Activated naive CD8-positive, alpha-beta T cell treated with anti-CD3 and anti-CD28 coated beads, Interleukin-2, amount 10 ng/mL, durations not matched to agents 7 days and 5 days (primary cell): ENCODE measurements around the gene DSTN. TPM values are rescaled to one million over a fixed set of nuclear protein-coding genes. Genes with fewer than 3 reads are reported as not detected.

ENCODE experiments used
- ATAC-seq: fragments of 150-1000 bp; cut with Tn5 transposase; one replicate; pipeline ENCODE4 v1.10.0; 2021; ENCODE audit warnings: low read depth, moderate library complexity
- POLR2A ChIA-PET: fragments of 350-600 bp; sonication (Branson Sonifier 250); formaldehyde crosslinking; loops from one replicate; lab custom pipeline; 2021; ENCODE audit warnings: antibody characterized with exemption; lab: Charles Lee
- DNase-seq: peaks from one replicate; pipeline ENCODE4 v3.0.0; 2021
- H3K27ac Mint-ChIP-seq: one replicate; pipeline ENCODE4 v1.8.0; 2022; ENCODE audit warnings: mild to moderate bottlenecking, mixed read lengths
- H3K27me3 Mint-ChIP-seq: one replicate; pipeline ENCODE4 v1.8.0; 2022; ENCODE audit warnings: mild to moderate bottlenecking, moderate library complexity, mixed read lengths
- H3K36me3 Mint-ChIP-seq: one replicate; pipeline ENCODE4 v1.8.0; 2021; ENCODE audit warnings: mild to moderate bottlenecking, mixed read lengths
- H3K4me1 Mint-ChIP-seq: one replicate; pipeline ENCODE4 v1.8.0; 2021; ENCODE audit warnings: mixed read lengths
- H3K4me3 Mint-ChIP-seq: one replicate; pipeline ENCODE4 v1.8.0; 2022; ENCODE audit warnings: mild to moderate bottlenecking, moderate library complexity, mixed read lengths
- H3K9me3 Mint-ChIP-seq: one replicate; pipeline ENCODE4 v1.8.0; 2021; ENCODE audit warnings: mixed read lengths
- total RNA-seq, 2 experiments: library from RNA; stranded (reverse); gene quantifications; one replicate each; pipeline ENCODE4 v1.2.3, GENCODE V29; 2021

The DSTN gene
- total RNA-seq, 2 experiments from 2014 or later: 41.7 to 47.5 TPM

GRCh38 chr20:17612992-17613327 lies 43.1 kb downstream of the DSTN start:
- H3K27ac Mint-ChIP-seq: peak overlapping the region; percentile 99
- H3K4me1 Mint-ChIP-seq: peaks cover 32% of the 10 kb centered on the region
- no peaks in the 10 kb centered on the region for H3K9me3 Mint-ChIP-seq
- ATAC-seq (no peak), DNase-seq (no peak)
- POLR2A ChIA-PET: interaction anchor here (0.6 to 1.3 kb wide), 2 partner anchors 43 to 107 kb away, joined by 4 to 5 read pairs; partner anchors contain the start of gene DSTN
- peaks cover 2% of the 10 kb centered on the region for H3K36me3 Mint-ChIP-seq
- no peaks in the 10 kb centered on the region for H3K27me3 Mint-ChIP-seq
- H3K4me3 Mint-ChIP-seq: no peak overlapping the region

GRCh38 chr20:17613328-17614175 lies 43.7 kb downstream of the DSTN start:
- POLR2A ChIA-PET: interaction anchor here (0.6 to 1.3 kb wide), 2 partner anchors 43 to 107 kb away, joined by 4 to 5 read pairs; partner anchors contain the start of gene DSTN
- Mint-ChIP-seq H3K36me3 (no peaks in the 10 kb centered on the region), H3K9me3 (no peaks in the 10 kb centered on the region), H3K4me1 (peaks cover 32% of the 10 kb centered on the region), H3K4me3 (no peak overlapping the region), H3K27ac (peak overlapping the region; percentile 69), H3K27me3 (no peaks in the 10 kb centered on the region)
- ATAC-seq: no peak
- peak; percentile 28 for DNase-seq

GRCh38 chr20:17614176-17614811 lies 44.4 kb downstream of the DSTN start:
- Mint-ChIP-seq H3K4me3 (no peak overlapping the region), H3K4me1 (peaks cover 29% of the 10 kb centered on the region), H3K36me3 (no peaks in the 10 kb centered on the region), H3K9me3 (no peaks in the 10 kb centered on the region), H3K27ac (peak overlapping the region; percentile 69), H3K27me3 (no peaks in the 10 kb centered on the region)
- POLR2A ChIA-PET: no interaction called here
- DNase-seq (peak; percentile 30), ATAC-seq (no peak)

GRCh38 chr20:17614812-17615644 lies 45.2 kb downstream of the DSTN start:
- POLR2A ChIA-PET: no interaction called here

GRCh38 chr20:17615645-17616479 lies 46.0 kb downstream of the DSTN start:
- no peaks in the 10 kb centered on the region for H3K9me3 Mint-ChIP-seq
- DNase-seq (peak; percentile 20), ATAC-seq (no peak)
- H3K4me1 Mint-ChIP-seq: peaks cover 17% of the 10 kb centered on the region
- H3K27ac Mint-ChIP-seq: no peak overlapping the region
- POLR2A ChIA-PET: no interaction called here
- no peak overlapping the region for H3K4me3 Mint-ChIP-seq
- no peaks in the 10 kb centered on the region for H3K36me3 Mint-ChIP-seq
- H3K27me3 Mint-ChIP-seq: no peaks in the 10 kb centered on the region

More at GRCh38 chr20:17614812-17615644, 45.2 kb downstream of the DSTN start:
- no peaks in the 10 kb centered on the region for H3K36me3 Mint-ChIP-seq
- H3K4me3 Mint-ChIP-seq: no peak overlapping the region
- H3K9me3 Mint-ChIP-seq: no peaks in the 10 kb centered on the region
- H3K27ac Mint-ChIP-seq: peak overlapping the region; percentile 65
- no peaks in the 10 kb centered on the region for H3K27me3 Mint-ChIP-seq
- peak; percentile 25 for DNase-seq
- no peak for ATAC-seq
- H3K4me1 Mint-ChIP-seq: peaks cover 22% of the 10 kb centered on the region

- no peak overlapping the region for H3K27ac Mint-ChIP-seq
- no peak overlapping the region for H3K4me3 Mint-ChIP-seq
- DNase-seq: peak; percentile 26
- peaks cover 13% of the 10 kb centered on the region for H3K4me1 Mint-ChIP-seq
- no peaks in the 10 kb centered on the region for H3K36me3 Mint-ChIP-seq
- no peak for ATAC-seq
- POLR2A ChIA-PET: interaction anchor here (0.5 kb wide), 1 partner anchor 376 kb away, joined by 5 read pairs; no protein-coding TSS in a partner anchor
- no peaks in the 10 kb centered on the region for H3K9me3 Mint-ChIP-seq
- H3K27me3 Mint-ChIP-seq: no peaks in the 10 kb centered on the region
These were observed 46.8 kb downstream of the DSTN start for GRCh38 chr20:17616480-17617211.

GRCh38 chr20:17617212-17617867 lies 47.5 kb downstream of the DSTN start:
- POLR2A ChIA-PET: interaction anchor here (0.5 kb wide), 1 partner anchor 376 kb away, joined by 5 read pairs; no protein-coding TSS in a partner anchor
- H3K36me3 Mint-ChIP-seq: no peaks in the 10 kb centered on the region
- DNase-seq: peak; percentile 51
- H3K4me1 Mint-ChIP-seq: peaks cover 8% of the 10 kb centered on the region
- H3K4me3 Mint-ChIP-seq: no peak overlapping the region
- ATAC-seq: peak; percentile 37
- H3K27ac Mint-ChIP-seq: no peak overlapping the region
- H3K9me3 Mint-ChIP-seq: no peaks in the 10 kb centered on the region
- H3K27me3 Mint-ChIP-seq: no peaks in the 10 kb centered on the region

- ATAC-seq (no peak), DNase-seq (peak; percentile 25)
- H3K36me3 Mint-ChIP-seq: no peaks in the 10 kb centered on the region
- no peaks in the 10 kb centered on the region for H3K27me3 Mint-ChIP-seq
- no peak overlapping the region for H3K4me3 Mint-ChIP-seq
- no peak overlapping the region for H3K27ac Mint-ChIP-seq
- peaks cover 1% of the 10 kb centered on the region for H3K4me1 Mint-ChIP-seq
- POLR2A ChIA-PET: no interaction called here
- no peaks in the 10 kb centered on the region for H3K9me3 Mint-ChIP-seq
These were observed 48.2 kb downstream of the DSTN start for GRCh38 chr20:17617868-17618672.

- Mint-ChIP-seq H3K9me3 (no peaks in the 10 kb centered on the region), H3K4me1 (peaks cover 1% of the 10 kb centered on the region), H3K27ac (no peak overlapping the region), H3K27me3 (no peaks in the 10 kb centered on the region), H3K36me3 (no peaks in the 10 kb centered on the region), H3K4me3 (no peak overlapping the region)
- no peak for ATAC-seq
- no peak for DNase-seq
- POLR2A ChIA-PET: no interaction called here
These were observed 48.8 kb downstream of the DSTN start for GRCh38 chr20:17618673-17619013.

- Mint-ChIP-seq H3K36me3 (no peaks in the 10 kb centered on the region), H3K27me3 (no peaks in the 10 kb centered on the region), H3K27ac (no peak overlapping the region), H3K4me3 (no peak overlapping the region), H3K4me1 (no peaks in the 10 kb centered on the region), H3K9me3 (no peaks in the 10 kb centered on the region)
- no peak for ATAC-seq
- POLR2A ChIA-PET: no interaction called here
- peak; percentile 20 for DNase-seq
These were observed 49.6 kb downstream of the DSTN start for GRCh38 chr20:17619351-17620093.
